HG03571 (cell line): Measurements from ENCODE around the gene JKAMP.
"Not testable (repeated sequence)": the region's sequence is repeated elsewhere in the genome, so short reads cannot be mapped to it uniquely, and the experiment has no call there.

Experiments
- ATAC-seq: cut with Tn5 transposase; IDR thresholded peaks from one replicate; pipeline ENCODE4 v1.9.1; 2021; ENCODE audit not compliant: unreplicated experiment

The JKAMP gene, protein sequence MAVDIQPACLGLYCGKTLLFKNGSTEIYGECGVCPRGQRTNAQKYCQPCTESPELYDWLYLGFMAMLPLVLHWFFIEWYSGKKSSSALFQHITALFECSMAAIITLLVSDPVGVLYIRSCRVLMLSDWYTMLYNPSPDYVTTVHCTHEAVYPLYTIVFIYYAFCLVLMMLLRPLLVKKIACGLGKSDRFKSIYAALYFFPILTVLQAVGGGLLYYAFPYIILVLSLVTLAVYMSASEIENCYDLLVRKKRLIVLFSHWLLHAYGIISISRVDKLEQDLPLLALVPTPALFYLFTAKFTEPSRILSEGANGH

DNA sequence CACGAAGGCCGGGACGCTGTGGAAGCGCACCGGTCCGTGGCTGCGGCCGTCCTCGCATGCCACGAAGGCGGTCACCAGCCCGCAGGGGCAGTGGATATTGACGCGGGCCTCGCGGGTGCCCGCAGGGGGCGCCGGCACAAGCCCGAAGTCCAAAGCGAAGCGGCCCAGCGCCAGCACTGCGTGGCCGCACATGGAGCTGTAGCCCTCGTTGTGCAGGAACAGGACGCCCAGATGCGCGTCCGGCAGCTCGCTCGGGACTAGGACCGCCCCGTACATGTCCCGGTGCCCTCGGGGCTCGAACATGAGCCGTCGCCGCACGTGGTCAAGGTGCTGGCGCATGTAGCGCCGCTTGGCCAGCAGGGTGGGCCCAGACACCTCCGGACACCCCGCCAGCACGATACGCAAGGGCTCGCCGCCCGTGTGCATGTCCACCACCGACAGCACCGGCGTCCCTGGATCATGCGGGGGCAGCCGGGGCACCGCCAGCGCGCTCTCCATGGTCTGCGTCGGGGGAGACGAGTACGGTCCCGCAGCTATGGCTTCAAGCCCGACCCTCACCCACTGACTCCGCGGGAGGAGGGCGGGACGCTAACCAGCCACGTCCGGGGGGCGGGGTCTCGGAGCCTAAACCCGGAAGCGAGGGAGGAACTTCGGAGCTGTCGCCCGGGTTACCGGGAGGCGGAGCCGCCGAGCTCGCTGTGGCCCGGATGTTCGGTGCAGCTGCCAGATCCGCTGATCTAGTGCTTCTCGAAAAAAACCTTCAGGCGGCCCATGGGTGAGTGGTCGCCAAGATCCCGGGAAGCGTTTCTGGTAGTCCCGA, at the start of gene JKAMP, which contains the start of gene L3HYPDH:
JKAMP (plus strand) TSS at position 699 of the 820 bp plus-strand sequence; CDS start at position 772, 73 bp downstream.
L3HYPDH (minus strand) TSS at position 590 of the 820 bp plus-strand sequence; CDS start at position 498, 92 bp downstream.
- ATAC-seq = peak; percentile 83

DNA sequence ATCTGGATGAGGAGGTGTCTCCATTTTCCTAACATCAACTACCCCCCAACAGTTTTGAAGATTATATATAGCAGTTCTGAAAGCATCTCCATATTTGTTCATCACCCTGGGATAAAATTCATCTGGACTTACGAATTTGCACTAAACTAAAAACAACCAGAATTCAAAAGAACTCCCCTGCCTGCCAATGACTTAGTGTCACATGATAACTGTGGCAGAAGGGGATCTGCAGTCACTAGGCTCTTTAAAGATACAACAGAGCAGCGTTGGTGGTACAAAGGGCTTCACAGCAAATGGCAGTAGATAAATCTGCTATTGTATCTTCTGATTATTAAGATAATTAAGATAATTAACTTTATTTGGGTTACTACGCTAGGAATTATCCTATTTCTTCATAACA, 49.2 kb upstream of the JKAMP start:
- no peak for ATAC-seq

DNA sequence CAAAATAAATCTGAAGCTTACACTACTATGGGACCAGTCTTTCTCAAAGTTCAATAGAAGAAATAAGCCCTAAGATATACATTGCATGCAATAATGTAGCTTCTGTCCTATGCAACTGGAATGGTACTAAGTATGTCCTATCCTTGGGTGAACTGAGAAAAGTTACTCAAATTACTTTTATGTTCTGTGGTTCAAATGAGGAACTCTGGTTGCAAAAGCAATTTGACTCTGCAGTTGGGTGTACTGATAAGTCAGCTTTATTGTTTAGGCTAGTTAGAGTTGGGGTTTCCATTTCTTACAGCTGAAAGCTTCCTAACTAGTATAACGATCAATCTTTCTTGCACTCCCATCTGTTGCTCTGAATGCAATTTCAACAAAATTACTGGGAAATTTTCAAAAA, 48.3 kb upstream of the JKAMP start:
- no peak for ATAC-seq

DNA sequence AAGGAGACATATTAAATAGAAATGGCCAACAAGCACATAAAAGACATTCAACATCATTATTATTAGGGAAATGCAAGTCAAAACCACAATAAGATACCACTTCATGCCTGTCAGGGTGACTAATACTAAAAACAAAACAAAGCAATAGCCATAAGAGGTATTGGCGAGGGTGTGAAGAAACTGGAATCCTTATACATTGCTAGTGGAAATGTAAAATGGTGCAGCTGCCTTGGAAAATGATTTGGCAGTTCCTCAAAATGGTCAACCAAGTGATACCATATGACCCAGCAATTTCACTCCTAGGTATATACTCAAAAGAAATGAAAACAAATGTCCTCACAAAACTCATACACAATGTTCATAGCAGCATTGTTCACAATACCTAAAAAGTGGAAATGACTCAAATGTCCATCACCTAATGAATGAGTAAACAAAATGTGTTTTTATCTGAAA, 46.1 kb upstream of the JKAMP start:
- no peak for ATAC-seq

DNA sequence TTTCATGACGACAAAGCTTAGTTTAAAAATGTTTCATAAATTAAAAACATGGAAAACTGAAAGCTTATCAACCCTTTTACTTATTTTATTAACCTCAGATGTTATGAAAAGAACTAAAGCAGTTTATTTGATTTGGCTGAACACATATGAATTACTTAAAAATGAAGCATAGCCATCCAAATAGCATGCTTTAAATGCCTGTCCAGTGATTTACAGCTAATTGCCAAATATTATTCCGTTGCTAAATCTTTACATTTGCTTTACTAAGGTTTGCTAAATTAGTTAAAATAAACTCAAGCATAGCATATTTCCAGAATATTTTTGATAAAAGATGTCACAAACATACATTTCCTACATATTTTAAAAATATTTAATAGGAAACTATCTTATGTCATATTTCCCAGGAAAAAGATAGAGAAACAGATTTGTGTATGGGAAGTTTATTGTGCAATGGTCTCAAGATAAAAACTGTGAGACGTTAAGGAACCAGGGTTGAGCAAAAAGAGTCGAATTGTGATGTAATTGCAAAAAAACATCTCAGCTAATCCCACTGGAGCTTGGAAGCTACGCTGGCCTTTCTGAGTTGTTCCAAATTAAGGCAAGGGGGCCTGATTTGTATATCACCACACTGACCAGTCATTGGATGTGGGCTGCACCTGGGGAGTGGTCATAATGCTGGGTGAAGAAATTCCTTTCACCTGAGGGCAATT, 44.9 kb upstream of the JKAMP start:
- no peak for ATAC-seq

DNA sequence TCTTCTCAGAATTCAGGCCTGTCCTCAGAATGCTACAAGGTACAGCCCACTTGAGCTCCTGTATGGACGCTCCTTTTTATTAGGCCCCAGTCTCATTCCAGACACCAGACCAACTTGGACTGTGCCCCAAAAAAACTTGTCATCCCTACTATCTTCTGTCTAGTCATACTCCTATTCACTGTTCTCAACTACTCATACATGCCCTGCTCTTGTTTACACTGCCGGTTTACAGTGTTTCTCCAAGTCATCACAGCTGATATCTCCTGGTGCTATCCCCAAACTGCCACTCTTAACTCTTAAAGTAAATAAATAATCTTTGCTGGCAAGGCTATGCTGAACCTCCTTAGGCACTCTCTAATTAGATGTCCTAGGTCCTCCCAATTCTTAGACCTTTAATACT, 35.6 kb upstream of the JKAMP start:
- ATAC-seq = not testable (repeated sequence)

DNA sequence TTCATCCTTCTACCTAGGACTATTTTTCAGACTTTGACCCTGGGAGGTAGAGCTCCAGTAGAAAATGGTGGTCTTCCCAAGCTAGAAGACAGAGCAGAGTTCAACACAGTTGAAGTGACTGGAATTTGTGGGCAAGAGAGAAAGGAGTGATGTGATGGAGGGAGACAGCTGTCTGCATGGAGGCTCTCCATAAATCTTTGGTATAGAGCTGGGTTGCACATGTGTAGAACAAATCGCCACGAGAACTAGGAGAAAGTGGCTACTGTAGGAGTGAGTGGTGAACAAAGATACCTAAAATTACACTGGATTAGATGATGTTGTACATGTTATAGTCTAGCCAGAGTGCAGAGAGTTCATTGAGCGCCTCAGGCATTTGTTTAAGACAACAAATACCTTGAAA, 33.6 kb upstream of the JKAMP start:
- no peak for ATAC-seq

DNA sequence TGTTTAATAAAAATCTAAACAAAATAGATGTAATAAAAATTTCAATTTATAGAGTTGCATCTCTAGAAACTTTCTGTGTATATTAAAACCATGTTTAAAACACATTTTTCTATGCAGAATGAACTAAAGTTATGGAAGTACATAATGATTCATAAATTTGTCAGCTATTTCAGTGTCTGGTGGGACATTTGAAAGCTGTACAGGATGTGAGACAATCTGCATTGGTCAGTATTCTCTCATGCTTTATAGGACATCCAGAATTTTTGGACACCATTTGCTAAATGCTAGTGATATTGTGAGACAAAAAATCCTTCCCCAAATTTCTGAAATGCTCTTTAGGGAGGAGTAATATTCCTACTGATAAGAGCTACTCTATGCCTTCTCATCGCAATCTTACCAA, 32.5 kb upstream of the JKAMP start:
- no peak for ATAC-seq

DNA sequence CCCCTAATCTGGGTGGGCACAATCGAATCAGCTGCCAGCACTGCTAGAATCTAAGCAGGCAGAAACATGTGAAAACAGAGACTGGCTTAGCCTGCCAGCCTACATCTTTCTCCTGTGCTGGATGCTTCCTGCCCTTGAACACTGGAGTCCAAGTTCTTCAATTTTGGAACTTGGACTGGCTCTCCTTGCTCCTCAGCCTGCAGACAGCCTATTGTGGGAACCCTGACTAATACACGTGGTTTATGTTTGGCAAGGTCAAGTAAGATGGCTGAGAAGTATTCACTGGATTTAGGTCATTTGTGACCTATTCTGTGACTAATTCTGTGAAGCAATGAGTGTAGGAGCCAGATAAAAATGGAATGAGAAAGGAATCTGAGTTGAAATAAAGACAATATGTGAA, 30.2 kb upstream of the JKAMP start:
- ATAC-seq = no peak

DNA sequence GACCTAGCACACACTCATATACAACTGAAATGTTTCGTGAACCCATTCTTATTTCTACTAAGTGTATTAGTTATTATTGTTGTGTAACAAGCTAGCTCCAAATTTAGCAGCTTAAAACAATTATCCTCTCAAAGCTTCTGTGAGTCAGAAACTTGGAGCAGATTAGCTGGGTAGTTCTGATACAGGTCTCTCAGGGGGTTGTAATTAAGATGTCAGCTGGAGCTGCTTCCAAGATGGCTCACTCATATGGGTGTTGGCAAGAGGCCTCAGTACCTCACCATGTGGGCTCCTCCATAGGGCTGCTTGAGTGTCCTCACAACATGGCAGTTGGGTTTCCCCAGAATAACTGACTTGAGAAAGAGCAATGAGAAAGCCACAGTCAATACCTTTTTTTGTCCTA, 28.9 kb upstream of the JKAMP start:
- ATAC-seq = no peak

DNA sequence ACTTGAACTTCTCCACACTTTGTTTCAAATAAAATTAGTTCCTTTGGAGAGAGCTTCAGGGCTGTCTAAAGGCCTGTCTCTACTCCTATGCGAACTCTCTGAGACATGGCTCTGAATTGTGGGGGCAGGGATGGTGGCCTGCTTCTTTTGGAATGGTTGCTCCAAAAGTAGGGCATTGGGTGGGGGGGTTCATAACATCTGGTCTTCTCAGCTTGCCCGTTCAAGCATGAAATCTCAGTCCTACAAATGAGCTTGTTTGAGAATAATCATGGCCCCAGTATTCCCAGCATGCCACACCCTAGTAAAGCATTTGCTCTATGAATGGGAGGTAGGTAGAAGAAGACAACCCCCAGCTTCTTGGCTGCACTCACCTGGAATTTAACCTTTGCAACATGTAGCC, 25.8 kb upstream of the JKAMP start:
- no peak for ATAC-seq

DNA sequence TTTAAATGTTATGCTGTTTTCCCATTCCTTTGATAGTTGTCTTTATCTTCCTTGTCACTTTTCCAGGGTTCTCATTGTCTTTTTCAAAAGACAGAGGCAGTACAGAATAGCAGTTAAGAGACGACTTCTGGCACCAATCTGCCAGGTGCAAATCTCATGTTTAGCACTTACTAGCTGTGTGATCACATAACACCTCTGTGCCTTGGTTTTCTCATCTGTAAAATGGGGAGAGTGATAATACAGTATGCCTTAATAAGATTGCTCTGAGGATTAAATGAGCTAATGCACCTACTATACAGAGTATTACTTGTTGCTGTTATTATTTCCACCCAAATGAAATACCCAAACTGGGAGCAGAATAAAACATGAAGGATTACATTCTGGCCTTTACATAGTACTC, 23.9 kb upstream of the JKAMP start:
- no peak for ATAC-seq

DNA sequence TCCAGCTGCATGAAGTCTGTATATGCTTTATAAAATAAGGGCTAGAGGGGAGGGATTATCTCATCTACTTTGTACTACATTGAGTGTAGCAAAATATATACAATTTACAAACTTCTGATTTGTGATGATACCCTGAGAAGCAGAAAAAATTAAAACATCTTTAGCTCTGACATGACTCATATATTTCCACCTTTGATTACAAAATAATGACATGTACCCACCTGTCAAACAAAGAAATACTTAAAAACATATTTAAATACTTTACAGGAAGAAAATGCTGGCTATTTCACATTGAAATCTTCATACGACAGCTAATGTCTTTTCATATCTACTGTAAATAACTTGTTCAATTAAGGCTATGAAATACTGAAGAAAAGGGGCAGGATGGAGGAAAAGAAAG, 22.4 kb upstream of the JKAMP start:
- no peak for ATAC-seq

DNA sequence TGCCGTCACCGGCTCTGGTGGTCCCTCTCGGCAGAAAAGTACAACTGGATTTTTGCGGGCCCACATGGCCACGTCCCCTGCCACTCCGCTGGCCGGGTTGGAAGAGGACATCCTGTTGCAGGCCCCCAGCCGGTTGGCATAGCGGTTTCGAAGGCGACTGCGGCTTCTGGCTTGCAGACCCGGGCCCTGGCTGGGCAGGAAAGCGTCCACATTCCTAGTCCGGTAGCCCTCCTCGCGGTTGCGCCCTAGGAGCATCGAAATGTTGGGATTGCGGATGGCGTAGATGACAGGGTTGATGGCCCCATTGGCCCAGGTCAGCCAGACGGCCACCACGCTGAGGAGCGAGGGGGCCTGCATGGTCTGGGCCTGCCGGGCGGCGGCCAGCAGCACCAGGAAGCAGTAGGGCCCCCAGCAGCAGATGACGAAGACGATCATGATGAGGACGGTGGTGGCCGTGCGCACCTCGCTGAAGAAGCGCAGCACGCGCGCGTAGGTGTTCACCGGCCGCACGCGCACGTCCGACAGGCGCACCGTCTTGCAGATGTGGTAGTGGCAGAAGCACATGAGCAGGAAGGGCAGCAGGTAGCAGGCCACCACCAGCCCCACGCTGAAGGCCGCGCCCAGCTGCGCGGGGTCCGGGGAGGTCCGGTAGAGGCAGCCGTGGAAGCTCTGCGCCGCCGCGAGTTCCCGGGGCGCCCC, 20.4 kb upstream of the JKAMP start:
- ATAC-seq = peak; percentile 29

DNA sequence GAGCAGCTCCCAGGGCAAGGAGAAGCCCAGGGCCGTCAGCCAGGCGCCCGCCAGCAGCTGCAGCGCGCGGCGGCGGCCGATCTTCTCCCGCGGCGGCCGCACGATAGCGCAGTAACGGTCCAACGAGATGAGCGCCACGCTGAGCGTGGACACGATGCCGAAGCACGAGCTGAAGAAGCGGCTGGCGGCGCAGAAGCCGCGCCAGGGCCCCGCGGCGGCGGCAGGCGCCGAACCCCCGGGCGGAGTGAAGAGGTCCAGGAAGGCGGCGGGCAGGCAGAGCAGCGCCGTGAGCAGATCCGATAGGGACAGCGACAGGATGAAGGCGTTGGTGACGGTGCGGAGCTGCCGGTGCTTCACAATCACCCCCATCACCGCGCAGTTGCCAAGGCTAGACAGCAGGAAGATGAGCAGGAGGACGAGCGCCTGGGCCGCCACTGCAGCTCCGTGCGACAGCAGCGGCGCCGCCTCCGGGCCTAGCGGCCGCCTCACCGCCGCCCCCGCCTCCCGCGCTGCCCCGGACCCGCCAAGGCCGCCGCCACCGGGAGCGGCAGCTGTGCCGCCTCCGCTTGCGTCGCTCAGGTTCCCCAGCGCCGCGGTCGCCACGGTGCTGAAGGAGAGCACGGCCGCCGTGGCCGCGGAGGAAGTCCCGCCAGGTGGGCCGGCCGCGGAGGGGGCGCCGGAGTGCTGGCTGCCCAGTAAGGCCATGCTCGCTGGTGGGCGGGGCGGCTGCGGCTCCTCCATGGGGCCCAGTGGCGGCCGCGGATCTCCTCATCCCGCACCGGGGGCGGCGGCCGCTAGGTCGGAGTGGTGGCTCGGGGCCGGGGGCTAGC, 19.6 kb upstream of the JKAMP start:
- ATAC-seq = peak; percentile 74

DNA sequence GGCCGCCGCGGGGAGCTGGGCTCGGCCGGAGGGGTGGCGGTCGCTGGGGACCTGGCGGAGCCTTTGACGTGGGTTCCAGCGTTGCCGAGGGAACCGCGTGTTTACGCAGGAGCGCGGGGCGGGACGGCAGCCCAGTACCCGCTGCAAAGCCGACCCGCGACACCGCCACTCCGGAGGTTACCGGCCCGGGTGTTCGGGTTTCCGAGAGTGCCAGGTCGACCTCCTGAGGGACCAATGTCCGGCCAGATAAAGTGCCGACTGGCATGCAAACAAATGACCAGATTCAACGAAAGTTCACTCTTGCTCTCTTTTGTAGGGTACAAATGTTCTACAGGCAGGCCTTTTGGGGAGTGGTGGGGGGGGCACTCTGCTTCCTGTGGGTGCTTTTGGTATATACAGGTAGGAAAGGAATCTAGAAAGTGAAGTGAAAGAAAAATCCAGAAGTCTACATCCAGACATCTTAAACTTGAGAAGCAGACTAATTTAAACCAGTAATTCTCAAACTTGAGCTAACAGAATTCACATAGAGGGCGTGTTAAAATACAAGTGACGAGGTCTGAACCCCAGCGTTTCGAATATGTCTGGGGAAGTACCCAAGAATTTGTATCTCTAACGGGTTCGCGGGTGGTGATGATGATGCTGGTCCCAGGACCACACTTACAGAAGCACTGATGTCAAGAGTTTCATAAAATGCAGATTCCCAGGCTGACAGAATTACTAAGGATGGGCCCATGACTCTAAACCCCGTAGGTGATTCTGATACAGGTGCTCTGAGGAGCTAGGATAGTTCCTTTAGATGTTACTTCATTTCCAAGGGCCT, 18.8 kb upstream of the JKAMP start, which contains the start of gene GPR135:
GPR135 (minus strand) TSS at position 65 of the 820 bp plus-strand sequence. CDS start 154 bp downstream, outside the sequence.
- ATAC-seq = peak; percentile 28

DNA sequence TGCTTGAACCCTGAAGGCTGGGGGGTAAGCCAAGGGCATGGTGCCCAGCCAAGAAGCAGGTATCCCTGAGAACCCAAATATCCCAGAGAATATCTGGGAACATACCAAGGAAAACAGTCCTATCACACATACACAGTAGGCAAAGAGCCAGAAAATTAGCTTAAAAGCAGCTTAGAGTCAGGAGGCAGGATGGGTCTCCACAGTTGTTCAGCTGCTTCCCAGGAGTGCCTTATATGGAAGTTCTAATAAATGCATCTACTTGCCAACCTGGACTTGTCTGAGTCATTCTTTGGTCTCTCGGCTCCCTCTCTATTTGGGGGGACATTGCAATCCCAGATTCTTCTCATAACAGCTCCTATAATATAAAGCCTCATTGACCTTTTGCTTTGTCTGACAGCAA, 10.1 kb upstream of the JKAMP start:
- no peak for ATAC-seq

DNA sequence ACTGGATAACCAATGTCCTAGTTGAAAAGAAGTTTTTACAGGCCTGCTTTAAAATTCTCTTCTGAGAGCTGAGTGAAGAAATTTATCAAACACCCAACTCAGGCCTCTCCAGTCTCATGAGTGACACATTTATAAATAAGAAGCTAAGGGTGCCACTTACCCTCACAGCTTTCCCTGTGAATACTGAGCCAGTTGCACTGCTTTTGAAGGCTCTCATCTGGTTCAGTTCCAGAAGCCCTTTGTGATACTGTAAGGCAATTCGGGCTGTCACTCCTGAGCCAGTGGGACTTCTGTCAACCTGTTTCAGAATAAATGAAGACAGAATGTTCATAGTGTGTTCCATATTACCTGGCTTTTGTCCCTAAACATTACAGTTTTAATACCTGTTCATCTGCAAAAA, 8.6 kb upstream of the JKAMP start:
- no peak for ATAC-seq

DNA sequence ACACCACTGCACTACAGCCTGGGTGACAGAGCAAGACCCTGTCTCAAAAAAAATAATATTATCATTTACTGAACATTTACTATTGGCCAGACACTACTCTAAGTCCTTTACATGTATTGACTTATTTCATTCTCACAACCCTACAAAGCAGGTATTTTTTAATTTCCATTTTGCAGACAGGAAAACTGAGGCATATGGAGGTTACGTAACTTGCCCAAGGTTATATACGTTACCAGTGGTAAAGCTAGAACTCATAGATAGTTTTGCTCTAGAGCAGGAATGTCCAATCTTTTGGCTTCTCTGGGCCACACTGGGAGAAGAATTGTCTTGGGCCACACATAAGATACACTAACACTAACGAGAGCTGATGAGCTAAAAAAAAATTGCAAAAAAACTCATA, 5.8 kb upstream of the JKAMP start:
- no peak for ATAC-seq
